Gastrocnemius medialis (tissue), 4 donors: ENCODE results near the gene AKAP11.

ENCODE experiments used
- CTCF ChIP-seq, 5 experiments: fragments of 450-650 bp in 3 of 5; fragments of 200-600 bp in 2 of 5; sonication (generic) in 2 of 5; IDR thresholded peaks in 4 of 5; conservative IDR thresholded peaks in 1 of 5; 1 replicate in 4 of 5; 2 replicates in 1 of 5; pipeline ENCODE4 v1.5.1; 2016 to 2019; ENCODE audit warnings: antibody characterized with exemption in 5 of 5, mild to moderate bottlenecking in 3 of 5, moderate library complexity in 3 of 5
- POLR2A ChIP-seq, 2 donors: fragments of 450-650 bp; IDR thresholded peaks; one replicate each; pipeline ENCODE4 v1.6.1; 2017; ENCODE audit warnings: antibody characterized with exemption in 2 of 2, mild to moderate bottlenecking in 2 of 2, moderate library complexity in 2 of 2

- TF ChIP-seq CTCF (IDR thresholded peaks at IDR 0.05 in 4 of 5, conservative IDR thresholded peaks at IDR 0.05 in 1 of 5) (no peak), POLR2A (IDR thresholded peaks at IDR 0.05) (no peak)
These were observed 83.1 kb downstream of the AKAP11 start for GRCh38 chr13:42355092-42355485.
